ENCODE data around the gene NFIC. TPM values are rescaled to one million over a fixed set of nuclear protein-coding genes. Genes with fewer than 3 reads are reported as not detected.

NFIC gene
- total RNA-seq, 1 donor from 2014 or later, result 142 TPM

- TF ChIP-seq CTCF (IDR thresholded peaks at IDR 0.05), result no peak
- H3K4me3 ChIP-seq, result no peak overlapping the region
- intact Hi-C loops (cut with DNase I), result no loop called here
- no peaks in the 10 kb centered on the region for H3K27me3 ChIP-seq
- H3K4me1 ChIP-seq, result peaks cover 13% of the 10 kb centered on the region
- no peaks in the 10 kb centered on the region for H3K9me3 ChIP-seq
- no peak for DNase-seq (ENCODE audit: extremely low spot score in 2 of 2)
- H3K27ac ChIP-seq, result no peak overlapping the region
- peaks cover 0 to 34% of the 10 kb centered on the region in 2 donors for H3K36me3 ChIP-seq
Measured at GRCh38 chr19:3494051-3494450, 127.7 kb downstream of the NFIC start.

- Histone ChIP-seq H3K27me3 (no peaks in the 10 kb centered on the region), H3K36me3 (peaks cover 0 to 34% of the 10 kb centered on the region in 2 donors), H3K4me1 (peaks cover 19% of the 10 kb centered on the region), H3K4me3 (no peak overlapping the region), H3K27ac (no peak overlapping the region), H3K9me3 (no peaks in the 10 kb centered on the region)
- no peak for DNase-seq (ENCODE audit: extremely low spot score in 2 of 2)
- no peak for TF ChIP-seq POLR2A (IDR thresholded peaks at IDR 0.05)
- no peak for TF ChIP-seq CTCF (IDR thresholded peaks at IDR 0.05)
- no peak for TF ChIP-seq POLR2AphosphoS5 (IDR thresholded peaks at IDR 0.05; ENCODE audit: insufficient read depth in 1 of 2, low read depth in 1 of 2)
- intact Hi-C loops (cut with DNase I), result no loop called here
Measured at GRCh38 chr19:3494559-3494958, 128.2 kb downstream of the NFIC start.

- H3K4me1 ChIP-seq, result peaks cover 15% of the 10 kb centered on the region
- no peak overlapping the region for H3K4me3 ChIP-seq
- intact Hi-C loops (cut with DNase I), result no loop called here
- TF ChIP-seq POLR2AphosphoS5 (IDR thresholded peaks at IDR 0.05; ENCODE audit: insufficient read depth in 1 of 2, low read depth in 1 of 2), result no peak
- no peak for TF ChIP-seq CTCF (IDR thresholded peaks at IDR 0.05)
- no peak for TF ChIP-seq POLR2A (IDR thresholded peaks at IDR 0.05)
- no peak overlapping the region for H3K27ac ChIP-seq
- no peaks in the 10 kb centered on the region for H3K27me3 ChIP-seq
- no peaks in the 10 kb centered on the region for H3K9me3 ChIP-seq
- no peak for DNase-seq (ENCODE audit: extremely low spot score in 2 of 2)
- peaks cover 0 to 34% of the 10 kb centered on the region in 2 donors for H3K36me3 ChIP-seq
Measured at GRCh38 chr19:3496392-3497273, 130.2 kb downstream of the NFIC start.

- DNase-seq (ENCODE audit: extremely low spot score in 2 of 2), result no peak
- H3K27me3 ChIP-seq, result no peaks in the 10 kb centered on the region
- TF ChIP-seq CTCF (IDR thresholded peaks at IDR 0.05) (no peak), POLR2A (IDR thresholded peaks at IDR 0.05) (no peak), POLR2AphosphoS5 (IDR thresholded peaks at IDR 0.05; ENCODE audit: insufficient read depth in 1 of 2, low read depth in 1 of 2) (no peak)
- peaks cover 0 to 29% of the 10 kb centered on the region in 2 donors for H3K36me3 ChIP-seq
- H3K9me3 ChIP-seq, result no peaks in the 10 kb centered on the region
- H3K27ac ChIP-seq, result no peak overlapping the region
- H3K4me1 ChIP-seq, result peaks cover 15% of the 10 kb centered on the region
- intact Hi-C loops (cut with DNase I), result no loop called here
- no peak overlapping the region for H3K4me3 ChIP-seq
Measured at GRCh38 chr19:3497757-3498520, 131.6 kb downstream of the NFIC start.
